Vagina (tissue), 2 donors: ENCODE data around the gene ZBTB20.

Experiments used
- CTCF ChIP-seq, 3 experiments: fragments of 450-650 bp in 2 of 3; fragments of 200-600 bp in 1 of 3; sonication (generic) in 1 of 3; IDR thresholded peaks; one replicate each; pipeline ENCODE4 v1.5.1; 2017 to 2019; ENCODE audit warnings: antibody characterized with exemption in 3 of 3, mild to moderate bottlenecking in 2 of 3, moderate library complexity in 2 of 3
- POLR2A ChIP-seq, 2 donors: fragments of 450-650 bp; IDR thresholded peaks; one replicate each; pipeline ENCODE4 v1.6.1; 2017; ENCODE audit warnings: antibody characterized with exemption in 2 of 2, mild to moderate bottlenecking in 2 of 2, moderate library complexity in 2 of 2
- POLR2AphosphoS5 ChIP-seq, 2 donors: sonication (generic); formaldehyde crosslinking; IDR thresholded peaks; one replicate each; pipeline ENCODE4 v1.9.0; 2017; ENCODE audit warnings: antibody characterized with exemption in 2 of 2, mild to moderate bottlenecking in 2 of 2, low read depth in 1 of 2; ENCODE audit not compliant: insufficient read depth in 1 of 2

GRCh38 chr3:115100806-115101205, 46.3 kb downstream of the ZBTB20 start:
- TF ChIP-seq CTCF (IDR thresholded peaks at IDR 0.05) (no peak), POLR2AphosphoS5 (IDR thresholded peaks at IDR 0.05; ENCODE audit: insufficient read depth in 1 of 2, low read depth in 1 of 2) (no peak), POLR2A (IDR thresholded peaks at IDR 0.05) (no peak)
